ENCODE data around the gene NAT10.

Gene NAT10

GRCh38 chr11:34150494-34151151 lies 45.2 kb downstream of the NAT10 start:
- DNase-seq: no peak

- no peak for DNase-seq
Measured at GRCh38 chr11:34151166-34151565, 45.7 kb downstream of the NAT10 start.

GRCh38 chr11:34151916-34152845 lies 46.8 kb downstream of the NAT10 start:
- DNase-seq: no peak

- no peak for DNase-seq
Measured at GRCh38 chr11:34154059-34154875, 48.8 kb downstream of the NAT10 start.

GRCh38 chr11:34155057-34155756 lies 49.8 kb downstream of the NAT10 start:
- DNase-seq: no peak

- DNase-seq: no peak
Measured at GRCh38 chr11:34155757-34156062, 50.3 kb downstream of the NAT10 start.

- no peak for DNase-seq
Measured at GRCh38 chr11:34157163-34157562, 51.7 kb downstream of the NAT10 start.

GRCh38 chr11:34158661-34159060 lies 53.2 kb downstream of the NAT10 start:
- no peak for DNase-seq

- DNase-seq: no peak
Measured at GRCh38 chr11:34160049-34160721, 54.8 kb downstream of the NAT10 start.

GRCh38 chr11:34160791-34161190 lies 55.4 kb downstream of the NAT10 start:
- no peak for DNase-seq

- DNase-seq: no peak
Measured at GRCh38 chr11:34161361-34161760, 55.9 kb downstream of the NAT10 start.

- DNase-seq: peak; percentile 49
Measured at GRCh38 chr11:34161812-34162492, 56.5 kb downstream of the NAT10 start.

- no peak for DNase-seq
Measured at GRCh38 chr11:34162493-34162820, 57.0 kb downstream of the NAT10 start.

- no peak for DNase-seq
Measured at GRCh38 chr11:34162856-34163255, 57.4 kb downstream of the NAT10 start.

- DNase-seq: no peak
Measured at GRCh38 chr11:34165121-34165520, 59.7 kb downstream of the NAT10 start.

- DNase-seq: no peak
Measured at GRCh38 chr11:34165786-34166555, 60.5 kb downstream of the NAT10 start.

GRCh38 chr11:34166806-34167740 lies 61.6 kb downstream of the NAT10 start:
- no peak for DNase-seq

GRCh38 chr11:34167961-34168360 lies 62.5 kb downstream of the NAT10 start:
- no peak for DNase-seq

- DNase-seq: no peak
Measured at GRCh38 chr11:34168642-34169420, 63.4 kb downstream of the NAT10 start.
